NCI-H128 (cell line): Measurements from ENCODE around the gene GPR142.

Experiments used
- DNase-seq: peaks from one replicate; lab custom pipeline; 2025; ENCODE audit not compliant: unreplicated experiment; lab: John Stamatoyannopoulos, UW

Gene GPR142, protein sequence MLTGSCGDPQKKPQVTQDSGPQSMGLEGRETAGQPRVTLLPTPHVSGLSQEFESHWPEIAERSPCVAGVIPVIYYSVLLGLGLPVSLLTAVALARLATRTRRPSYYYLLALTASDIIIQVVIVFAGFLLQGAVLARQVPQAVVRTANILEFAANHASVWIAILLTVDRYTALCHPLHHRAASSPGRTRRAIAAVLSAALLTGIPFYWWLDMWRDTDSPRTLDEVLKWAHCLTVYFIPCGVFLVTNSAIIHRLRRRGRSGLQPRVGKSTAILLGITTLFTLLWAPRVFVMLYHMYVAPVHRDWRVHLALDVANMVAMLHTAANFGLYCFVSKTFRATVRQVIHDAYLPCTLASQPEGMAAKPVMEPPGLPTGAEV

DNA sequence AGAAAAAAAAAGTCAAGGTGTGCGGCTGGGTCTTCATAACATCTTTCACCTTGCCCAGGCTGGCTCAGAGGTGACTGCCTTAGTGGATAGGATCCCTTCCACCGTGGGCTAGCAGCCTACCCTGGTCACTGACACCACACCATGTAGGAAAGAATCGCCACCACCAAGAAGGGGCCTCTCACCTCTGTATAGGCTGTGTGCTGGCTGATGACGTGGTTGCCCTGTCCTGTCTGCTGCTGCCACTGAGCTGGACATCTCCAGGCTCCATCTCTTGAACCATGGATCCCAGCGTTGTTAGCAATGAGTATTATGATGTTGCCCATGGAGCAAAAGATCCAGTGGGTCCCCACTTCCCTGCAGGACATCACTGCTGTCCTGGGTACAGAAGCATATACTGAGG, at the start of gene GPR142:
TSS of gene GPR142 (plus strand) at position 301 of the 400 bp plus-strand sequence. CDS start 2,035 bp downstream, outside the sequence.
- no peak for DNase-seq

DNA sequence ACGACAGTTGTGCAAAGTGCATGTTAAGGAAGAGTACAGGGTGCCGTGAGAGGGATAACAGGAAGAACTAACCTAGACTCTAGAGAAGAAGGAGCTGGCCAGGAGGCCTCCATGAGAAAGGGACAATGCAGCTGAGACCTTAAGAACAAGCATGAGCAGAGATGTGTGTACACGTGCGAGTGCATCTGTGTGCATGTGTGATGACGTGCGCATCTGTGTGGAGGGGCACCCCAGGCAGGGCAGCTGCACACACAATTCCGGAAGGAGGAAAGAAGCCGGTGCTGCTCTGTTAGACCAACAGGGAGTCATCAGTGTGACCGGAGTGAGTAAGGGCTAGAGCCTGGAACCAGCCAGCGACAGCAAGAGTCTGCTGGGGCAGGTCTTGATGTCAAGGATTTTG, 48.9 kb upstream of the GPR142 start:
- no peak for DNase-seq

DNA sequence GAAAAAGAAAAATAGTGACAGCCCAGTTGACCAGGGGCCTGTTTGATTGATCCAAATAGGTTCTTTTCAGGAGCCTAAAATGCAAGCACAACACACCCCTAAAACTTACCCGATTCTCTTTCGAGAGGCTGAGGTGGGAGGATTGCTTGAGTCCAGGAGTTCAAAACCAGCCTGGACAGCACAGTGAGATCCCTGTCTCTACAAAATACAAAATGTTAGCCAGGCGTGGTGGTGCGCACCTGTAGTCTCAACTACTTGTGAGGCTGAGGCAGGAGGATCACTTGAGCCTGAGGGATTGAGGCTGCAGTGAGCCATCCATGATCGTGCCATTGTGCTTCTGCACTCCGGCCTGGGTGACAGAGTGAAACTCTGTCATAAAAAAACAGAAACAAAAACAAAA, 42.8 kb upstream of the GPR142 start:
- no peak for DNase-seq

DNA sequence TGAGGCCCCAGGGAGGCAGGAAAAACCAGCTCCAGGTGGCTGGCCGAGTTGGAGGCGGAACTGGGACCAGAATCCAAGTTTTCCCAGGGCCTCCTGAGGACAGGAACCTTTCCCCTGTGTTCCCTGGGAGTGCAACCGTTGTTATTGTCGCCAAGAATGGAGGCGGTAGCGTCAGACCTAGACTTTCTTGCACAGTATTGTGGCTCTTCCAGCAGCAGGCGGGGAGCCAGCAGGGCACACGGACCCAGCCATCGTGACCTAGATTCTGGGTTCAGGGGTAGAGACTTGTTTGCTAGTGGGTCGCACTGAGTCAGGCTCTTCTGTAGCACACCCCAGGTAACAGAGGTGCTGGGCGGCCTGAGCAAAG, 41.9 kb upstream of the GPR142 start:
- DNase-seq: no peak

DNA sequence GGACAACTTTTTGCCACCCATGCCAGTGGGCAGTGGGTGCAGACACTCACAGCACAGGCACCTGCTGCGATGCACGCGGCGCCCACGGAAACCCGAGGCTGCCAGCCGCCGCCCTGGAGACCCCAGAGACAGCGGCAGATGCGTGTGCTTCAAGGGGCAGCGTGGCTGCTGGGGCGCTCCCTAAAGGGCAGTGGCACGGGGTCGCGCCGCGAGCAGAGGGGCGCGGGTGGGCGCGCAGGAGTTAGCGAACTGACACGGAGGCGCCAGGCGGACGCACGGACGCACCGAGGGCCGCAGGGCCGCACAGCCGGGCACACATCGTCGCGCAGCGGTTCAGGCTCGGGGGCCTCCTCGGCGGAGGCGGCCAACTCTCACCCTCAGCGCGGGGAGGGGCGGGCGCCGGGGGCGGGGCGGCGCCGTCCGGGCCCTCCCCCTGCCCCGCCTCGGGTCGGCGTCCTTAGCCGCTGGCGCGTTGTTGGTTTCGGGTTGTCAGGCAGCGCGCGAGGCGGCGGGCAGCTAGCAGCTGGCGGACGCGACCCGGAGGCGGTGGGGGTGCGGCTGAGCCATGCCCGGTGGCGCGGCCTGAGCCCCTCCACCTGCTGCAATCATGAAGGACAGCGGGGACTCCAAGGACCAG, 41.4 kb upstream of the GPR142 start, which contains the start of gene KIF19:
TSS of gene KIF19 (plus strand) at position 484 of the 637 bp plus-strand sequence. CDS start at position 608, 124 bp downstream.
- DNase-seq: no peak

DNA sequence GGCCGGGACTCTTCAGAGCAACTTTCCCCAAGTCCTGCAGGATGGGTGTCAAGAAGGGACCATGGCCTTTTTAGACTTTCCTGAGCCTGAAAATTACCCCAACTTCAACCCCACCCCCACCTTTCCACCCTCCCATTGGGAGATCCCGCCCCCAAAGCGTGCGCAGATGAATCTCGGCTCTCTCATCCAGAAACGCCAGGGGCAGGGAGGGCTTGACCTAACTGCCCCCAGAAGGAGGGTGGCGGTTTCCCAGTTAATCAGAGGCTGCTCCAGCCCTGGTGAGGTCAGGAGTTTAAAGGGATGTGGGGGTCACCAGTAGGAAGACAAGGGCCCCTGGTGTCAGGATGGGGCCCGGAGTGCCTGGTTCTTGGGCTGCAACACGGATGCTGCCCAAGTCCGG, 40.8 kb upstream of the GPR142 start:
- no peak for DNase-seq

DNA sequence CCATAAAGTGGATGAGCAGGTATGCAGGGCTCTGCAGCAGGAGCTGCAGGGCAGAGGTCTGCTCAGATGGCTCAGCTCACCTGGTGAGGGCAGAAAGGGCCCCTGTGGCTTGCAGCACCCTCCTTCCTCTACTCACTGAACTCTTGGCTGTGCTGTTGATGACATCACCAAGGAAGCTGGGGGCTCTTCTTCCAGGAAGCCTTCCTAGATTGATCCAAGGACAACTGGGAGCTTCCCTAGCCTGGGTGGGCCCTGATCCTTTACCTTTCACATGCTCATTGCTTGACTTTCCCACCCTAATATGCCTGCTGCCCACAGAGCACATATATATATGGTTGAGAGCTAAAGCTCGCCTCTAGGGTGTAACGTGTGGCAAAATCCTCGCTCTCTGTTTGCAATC, 38.8 kb upstream of the GPR142 start:
- DNase-seq: no peak

DNA sequence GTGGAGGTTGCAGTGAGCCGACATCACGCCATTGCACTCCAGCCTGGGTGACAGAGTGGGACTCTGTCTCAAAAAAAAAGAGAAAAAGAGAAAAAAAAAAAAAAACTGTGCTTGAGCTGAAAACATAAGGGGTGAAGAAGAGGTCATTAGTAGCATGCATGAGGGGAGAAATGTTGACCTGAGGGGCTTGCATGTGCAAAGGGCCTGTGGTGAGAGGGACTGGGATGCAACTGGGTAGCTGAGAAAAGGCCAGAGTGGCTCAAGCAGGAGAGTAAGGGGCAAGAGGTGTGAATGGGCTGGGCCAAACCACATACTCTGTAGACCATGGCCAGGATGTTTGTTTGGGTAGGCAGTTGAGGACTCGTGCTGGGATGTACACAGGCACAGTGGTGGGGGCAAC, 37.9 kb upstream of the GPR142 start:
- no peak for DNase-seq

DNA sequence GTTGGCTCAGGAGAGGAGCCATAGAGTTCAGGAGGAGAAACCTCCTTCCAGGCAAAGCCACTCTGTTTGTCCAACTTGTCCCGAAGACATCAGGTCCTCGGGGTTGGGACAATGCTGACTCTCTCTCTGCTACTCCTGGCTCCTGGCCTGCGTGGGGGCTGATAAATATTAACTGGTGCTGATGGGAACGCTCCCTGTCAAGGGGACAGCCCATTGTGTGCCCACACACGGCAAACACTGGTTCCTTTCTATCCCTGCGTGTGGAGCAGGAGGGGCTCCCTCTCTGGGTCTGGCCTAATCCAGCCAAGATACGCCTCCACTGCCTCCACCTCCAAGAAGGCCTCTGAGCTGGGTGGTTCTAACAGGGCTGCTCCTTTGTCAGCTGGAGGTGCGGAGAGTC, 36.9 kb upstream of the GPR142 start:
- no peak for DNase-seq

DNA sequence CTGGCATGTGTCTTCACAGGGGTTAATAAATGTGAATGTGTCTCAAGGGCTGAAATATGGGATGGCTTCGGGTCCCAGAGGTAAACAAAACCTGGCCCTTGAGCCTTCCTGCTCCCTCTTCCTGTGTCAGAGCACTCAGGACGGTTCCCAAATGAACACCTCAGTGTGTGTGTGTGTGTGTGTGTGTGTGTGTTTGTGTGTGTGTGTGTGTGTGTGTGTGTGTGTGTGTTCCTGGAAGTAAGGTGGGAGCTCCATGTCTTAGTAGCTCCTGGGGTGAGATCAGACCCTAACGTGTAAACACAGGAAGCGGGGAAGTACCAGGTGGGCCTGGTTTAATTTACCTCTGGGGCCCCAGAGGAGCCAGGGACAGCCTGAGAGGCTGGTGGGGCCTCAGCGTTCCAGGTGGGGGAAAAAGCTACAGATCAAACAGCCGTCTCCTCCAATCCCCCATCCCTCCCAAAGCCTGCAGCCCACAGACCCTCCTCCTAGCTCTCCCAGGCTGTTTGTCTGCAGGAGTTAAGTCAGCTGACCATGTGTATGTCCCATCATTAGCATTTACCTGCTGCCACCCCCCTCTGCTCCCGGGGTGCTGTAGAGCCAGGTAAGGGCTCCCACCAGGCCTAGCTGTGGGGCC, 35.2 kb upstream of the GPR142 start:
- peak; percentile 16 for DNase-seq

DNA sequence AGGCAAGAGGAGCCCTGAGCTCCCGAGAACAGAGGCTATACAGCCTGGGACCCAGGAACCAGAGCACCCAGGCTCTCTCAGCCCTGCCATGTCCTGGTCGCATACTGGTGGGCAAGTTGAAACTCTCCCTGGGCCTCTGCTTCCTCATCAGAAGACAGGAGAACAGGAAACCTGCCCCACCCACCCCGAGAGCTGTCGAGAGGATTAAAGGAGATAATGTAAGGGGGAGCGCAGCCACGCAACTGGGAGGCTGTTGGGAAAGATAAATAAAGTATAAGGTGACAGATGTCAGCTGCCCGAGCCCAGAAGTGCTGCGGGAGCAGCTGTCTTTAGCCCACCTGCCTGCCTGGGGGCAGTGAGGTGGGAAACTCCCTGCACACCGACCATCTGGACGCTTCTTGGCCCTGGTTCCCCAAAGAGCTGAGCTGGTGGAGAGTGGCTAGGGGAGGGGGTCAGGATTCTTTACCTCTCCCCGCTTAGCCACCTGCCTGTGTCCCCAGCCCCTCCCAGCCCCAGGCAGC, 34.5 kb upstream of the GPR142 start:
- peak; percentile 68 for DNase-seq

DNA sequence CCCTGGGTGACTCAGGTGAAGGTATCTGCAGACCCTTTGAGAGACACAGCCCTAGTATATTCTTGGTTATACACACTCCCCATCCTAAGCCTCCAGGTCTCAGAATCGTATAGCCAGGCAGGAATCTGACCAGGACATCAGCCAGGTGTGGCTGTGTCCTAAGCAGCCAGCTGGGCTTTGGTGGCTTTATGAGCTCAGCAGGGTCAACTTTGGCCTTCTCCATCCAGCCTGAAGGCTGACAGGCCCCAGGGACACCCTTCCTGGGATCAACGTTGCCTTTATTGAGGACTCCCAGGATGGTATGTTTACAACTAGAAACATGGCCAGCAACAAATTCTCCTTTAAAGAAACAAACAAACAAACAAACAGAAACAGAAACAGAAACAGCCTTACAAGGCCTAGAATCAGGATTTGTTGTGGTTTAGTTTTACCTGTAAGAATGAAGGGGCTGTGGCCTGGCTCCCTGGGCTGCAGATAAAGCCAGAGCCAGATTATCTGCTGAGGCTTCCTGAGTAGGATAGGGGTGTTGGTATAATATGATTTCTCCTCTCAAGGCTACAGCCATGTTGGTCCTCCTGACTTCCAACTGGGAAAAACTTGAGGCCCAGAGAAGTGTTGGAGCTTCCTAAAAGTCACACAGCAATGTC, 32.8 kb upstream of the GPR142 start:
- no peak for DNase-seq

DNA sequence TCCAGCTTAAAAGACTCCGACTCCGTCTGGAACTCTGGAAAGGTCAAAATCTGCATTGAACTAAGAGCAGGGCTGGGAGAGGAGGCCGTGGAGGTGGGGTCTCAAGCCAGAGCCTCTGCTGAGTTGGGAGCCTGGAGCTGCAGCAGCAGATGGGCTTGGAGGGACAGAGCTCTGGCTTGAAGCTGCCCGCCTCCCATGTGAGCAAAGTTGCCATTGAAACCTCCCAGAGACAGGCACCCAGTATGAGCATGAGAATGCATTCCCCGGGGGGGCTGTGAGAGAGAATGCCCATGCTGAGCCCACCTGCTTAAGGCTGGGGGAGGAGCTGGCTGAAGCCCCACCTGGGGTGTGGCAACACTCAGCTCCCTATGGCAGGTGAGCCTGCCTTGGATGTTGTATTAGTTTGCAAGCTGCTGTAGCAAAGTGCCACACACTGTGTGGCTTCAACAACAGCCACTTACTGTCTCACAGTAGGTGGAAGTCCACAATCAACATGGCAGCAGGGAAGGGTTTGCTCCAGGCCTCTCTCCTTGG, 31.7 kb upstream of the GPR142 start:
- DNase-seq: no peak

DNA sequence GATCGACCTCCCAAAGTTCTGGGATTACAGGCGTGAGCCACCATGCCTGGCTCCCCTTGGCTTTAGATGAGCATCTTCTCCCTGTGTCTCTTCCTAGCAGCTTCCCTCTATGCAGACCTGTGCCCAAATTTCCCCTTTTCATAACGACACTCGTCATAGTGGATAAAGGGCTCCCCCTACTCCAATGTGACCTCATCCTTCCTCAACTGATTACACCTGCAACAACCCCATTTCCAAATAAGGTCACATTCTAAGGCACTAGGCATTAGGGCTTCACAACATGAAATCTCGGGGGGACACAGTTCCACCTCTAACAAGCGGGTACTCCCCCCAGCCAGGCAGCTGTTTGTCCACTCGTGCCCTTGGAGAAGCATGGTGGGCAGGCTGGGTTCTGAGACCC, 31.0 kb upstream of the GPR142 start:
- no peak for DNase-seq

DNA sequence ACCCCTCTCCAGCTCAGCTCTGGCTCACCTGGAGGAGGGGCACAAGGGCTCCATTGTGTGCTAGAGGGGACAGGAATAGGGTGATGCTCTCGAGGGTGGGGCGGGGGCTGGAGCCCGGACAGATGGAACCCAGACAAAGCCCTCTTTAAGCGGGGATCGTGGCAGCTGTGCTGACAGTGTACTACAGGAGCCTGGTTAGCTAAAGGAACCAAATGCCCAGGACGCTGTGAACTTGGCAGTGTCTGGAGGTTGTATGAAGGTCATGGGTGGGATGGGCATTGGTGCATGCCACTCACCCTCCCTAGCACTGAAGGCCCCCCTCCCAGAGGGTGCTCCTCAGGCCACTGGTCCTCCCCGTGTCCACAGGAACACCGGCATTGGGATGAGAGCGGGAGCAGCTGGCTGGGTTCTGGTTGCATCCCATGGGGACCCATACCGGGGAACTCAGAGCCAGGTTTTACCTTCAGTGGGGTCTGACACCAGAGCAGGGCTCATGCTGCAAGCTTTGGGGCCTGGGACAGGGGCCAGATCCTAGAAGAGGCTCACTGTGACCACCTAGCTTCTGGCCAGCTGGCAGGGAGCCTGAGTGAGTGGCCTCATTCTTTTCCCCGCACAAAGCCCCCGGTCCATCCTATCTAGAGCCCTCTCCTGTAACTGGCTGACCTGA, 29.3 kb upstream of the GPR142 start:
- DNase-seq: no peak

DNA sequence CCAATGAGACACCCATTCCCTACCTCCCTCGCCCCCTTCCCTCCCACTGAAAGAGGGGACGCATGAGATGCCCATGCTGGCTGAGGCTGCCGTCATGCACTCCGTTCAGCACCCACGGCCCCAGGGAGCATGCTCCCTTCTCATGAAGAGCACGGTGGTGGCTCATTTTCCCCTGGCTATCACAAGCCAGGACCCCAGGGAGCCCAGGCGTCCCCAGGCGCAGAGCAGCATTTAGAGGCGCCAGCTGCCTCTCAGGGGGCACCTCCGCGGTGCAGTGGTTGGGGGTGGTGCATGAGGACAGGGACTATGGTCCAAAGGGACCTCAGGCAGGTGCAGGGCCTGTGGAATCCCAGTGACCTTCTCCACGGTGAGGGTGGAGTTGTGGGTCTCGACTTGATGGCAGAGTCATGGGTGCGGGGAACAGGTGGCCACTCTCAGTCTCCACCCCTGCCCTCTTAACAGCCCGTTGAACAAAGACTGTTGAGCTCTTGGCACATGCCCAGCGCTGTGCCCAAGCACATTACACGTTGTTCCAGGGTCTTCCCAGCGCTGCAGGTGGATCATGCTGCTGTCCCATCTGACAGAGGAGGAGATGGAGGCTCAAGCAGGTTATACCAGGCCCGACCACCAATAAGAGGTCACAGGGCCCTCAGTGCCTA, 27.6 kb upstream of the GPR142 start:
- DNase-seq: no peak

DNA sequence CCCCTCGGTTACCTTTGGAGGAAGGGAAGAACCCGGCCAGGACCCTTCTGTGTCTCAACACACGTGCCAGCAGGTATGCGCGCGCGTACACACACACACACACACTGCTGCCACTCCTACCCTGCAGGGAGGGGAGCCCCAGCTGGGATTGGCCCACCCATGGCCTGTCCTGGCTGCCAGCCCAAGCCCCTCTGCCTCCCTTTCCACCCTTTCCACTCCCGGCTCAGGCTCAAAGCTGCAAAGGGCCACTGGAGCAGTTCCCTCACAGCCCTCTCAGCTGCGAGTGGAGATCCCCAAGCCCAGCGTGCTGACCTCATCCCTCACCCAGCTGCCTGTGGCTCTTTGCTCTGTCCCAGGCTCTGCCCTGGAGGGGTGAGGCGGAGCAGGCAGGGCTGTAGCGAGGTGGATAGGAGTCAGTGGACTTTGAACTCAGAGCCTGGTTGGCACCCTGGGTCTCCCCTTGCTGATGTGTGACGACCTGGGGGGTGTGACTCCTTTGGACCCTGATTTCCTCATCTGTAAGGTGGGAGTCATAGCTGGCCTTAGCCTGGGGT, 26.8 kb upstream of the GPR142 start:
- DNase-seq: no peak

DNA sequence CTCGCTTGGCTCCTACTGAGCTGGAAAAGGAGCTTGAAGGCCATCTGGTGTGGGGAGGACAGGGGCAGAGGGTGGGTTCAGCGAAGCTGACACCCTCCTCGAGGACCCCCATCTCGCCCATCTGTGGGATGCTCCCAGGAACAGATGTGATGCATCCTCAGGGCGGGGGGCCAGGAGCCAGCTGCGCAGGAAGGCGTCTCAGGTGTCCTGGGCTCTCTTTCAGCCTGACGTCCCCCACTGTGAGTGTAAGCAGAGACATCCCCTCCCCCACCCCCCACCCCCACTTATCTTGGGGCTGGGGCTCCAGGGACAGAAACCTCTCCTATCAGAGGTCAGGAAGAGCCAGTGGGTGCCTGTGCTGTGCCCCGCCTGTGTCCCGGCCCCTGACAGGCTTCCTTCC, 25.1 kb upstream of the GPR142 start:
- DNase-seq: no peak

DNA sequence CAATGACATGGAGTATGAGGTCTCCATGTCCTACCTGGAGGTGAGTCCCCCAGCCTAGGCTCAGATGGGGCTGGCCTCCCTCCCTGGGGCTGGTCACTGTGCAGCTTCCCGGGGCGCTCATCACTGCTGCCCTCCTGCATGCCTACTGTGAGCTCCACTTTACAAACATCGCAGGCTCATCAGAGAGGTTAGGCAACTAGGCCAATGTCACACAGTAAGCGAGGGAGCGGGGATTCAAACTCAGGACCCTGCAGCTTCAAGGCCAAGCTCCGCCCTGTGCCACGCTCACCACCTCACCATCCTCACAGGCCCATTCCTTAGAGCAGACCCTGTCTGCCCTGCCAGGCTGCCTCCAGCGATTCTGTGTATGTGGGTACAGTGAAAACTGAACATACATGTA, 24.2 kb upstream of the GPR142 start:
- DNase-seq: no peak
